Suppressor macrophage (primary cell): Measurements from ENCODE around the gene CFP.
"Not testable (repeated sequence)": the region's sequence is repeated elsewhere in the genome, so short reads cannot be mapped to it uniquely, and the experiment has no call there.

Experiments used
- DNase-seq, 4 experiments: peaks; one replicate each; pipeline ENCODE4 v3.0.0-alpha.2; 2020 to 2022
- total RNA-seq, 17 experiments: gene quantifications; one replicate each; lab custom pipeline; 2026; ENCODE audit warnings: mixed read lengths in 6 of 17, inconsistent platforms in 3 of 17; lab: John Stamatoyannopoulos, UW

CFP gene
- total RNA-seq: 0.62 to 7.5 (median 1.5) reads per million in 17 experiments

DNA sequence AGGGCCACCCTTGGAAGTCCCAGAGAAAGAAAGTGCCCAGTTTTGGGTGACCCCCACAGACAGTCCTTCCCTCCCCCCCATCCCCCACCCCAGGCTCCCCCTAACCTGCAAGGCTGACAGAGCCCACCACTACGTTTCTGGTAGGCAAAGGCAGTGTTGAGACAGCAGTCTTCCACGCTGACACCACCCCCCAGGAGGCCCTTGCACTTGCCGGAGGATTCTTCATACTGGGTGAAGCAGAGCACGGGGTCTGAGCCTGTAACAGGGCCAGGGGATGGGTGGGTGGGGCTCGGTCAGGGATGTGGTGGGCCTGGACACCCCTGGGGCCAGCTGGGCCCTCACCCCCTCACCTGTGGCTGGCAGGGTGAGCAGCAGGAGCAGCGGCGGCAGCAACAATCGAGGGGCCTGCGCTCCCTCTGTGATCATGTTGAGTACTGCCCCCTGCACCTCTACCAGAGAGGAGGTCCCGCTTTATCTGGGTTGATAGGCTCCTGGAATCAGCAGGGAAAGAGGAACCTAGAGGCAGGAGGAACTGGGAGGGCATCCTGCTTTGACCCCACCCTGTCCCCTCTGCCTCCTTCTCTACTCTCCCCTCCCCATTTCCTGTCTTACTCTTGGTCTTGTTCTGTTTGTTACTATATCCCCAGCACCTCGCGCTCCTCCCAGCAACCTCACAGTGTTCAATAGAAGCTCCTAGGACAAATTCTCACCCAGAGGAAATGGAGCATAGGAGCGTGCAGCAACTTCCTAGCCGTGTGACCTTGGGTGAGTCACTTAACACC is at the start of gene CFP:
CFP (minus strand) TSS at position 512 of the 782 bp plus-strand sequence; CDS start at position 426, 86 bp downstream.
- DNase-seq: peak in 3 of 4 experiments; percentile 29 to 47 (median 30)

DNA sequence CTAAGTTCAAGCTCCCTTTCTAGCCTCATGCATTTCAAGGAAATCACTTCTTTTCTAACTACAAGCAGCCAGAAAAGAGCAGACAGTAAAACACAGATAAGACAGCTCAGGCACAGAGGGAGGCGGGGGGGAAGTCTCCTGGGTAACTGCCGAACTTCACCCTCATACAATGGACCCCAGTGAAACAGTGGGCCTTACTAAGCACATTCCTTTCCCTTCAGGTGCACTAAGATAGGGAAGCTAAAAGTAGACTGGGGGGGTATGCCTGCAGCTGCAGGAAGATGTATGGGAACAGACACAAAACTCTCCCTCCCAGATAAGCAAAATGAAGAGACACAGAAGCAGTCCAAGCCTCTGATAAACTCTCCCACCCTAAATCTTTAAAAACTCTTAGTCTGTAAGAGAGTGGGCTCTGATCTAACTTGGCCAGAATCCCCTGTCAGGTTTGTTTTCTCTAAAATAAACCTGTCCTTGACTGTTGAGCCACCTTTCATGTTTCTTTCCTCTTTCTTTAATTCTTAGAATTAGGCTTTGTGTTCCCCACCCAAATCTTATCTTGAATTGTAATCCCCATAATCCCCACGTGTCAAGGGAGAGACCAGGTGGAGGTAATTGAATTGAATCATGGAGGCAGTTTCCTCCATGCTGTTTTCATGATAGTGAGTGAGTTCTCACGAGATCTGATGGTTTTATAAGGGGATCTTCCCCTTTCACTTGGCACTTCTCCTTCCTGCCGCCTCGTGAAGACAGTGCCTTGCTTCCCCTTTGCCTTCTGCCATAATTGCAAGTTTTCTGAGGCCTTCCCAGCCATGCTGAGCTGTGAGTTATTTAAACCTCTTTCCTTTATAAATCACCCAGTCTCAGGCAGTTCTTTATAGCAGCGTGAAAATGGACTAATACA is 46.5 kb upstream of the CFP start:
- peak; percentile 55 to 77 (median 76) for DNase-seq

DNA sequence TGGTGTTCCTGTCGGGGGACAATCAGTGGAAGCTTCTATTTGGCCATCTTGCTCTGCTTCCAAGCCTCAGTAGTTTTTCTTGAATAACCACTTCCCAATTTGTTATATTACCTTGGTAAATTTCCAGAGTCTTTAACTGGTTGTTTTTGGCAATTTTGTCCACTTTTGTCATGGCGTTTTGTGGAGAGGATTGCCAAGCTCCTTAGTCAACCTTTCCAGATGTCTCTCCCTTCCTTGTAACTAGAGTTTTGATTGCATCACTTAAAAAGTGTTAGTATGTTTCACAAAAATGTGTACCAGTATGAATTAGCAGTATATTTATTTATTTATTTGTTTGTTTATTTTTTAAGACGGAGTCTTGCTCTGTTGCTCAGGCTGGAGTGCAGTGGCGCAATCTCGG is 45.0 kb upstream of the CFP start:
- DNase-seq: no peak

DNA sequence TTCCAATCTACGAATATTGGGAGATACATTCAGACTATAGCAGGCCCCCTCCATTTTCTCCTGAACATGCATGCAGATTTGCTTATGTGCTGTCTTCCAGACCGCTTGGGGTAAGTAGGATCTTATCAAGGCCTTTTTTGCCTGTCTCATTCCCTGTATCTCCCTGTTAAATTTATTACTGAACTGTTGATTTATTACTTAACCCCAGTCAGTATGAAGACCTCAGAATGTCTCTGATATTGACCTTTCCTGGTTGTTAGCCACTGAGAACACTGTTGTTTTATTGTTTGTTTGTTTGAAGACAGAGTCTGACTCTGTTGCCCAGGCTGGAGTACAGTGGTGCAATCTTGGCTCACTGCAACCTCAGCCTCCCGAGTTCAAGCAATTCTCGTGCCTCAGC is 36.1 kb upstream of the CFP start:
- not testable (repeated sequence) for DNase-seq

DNA sequence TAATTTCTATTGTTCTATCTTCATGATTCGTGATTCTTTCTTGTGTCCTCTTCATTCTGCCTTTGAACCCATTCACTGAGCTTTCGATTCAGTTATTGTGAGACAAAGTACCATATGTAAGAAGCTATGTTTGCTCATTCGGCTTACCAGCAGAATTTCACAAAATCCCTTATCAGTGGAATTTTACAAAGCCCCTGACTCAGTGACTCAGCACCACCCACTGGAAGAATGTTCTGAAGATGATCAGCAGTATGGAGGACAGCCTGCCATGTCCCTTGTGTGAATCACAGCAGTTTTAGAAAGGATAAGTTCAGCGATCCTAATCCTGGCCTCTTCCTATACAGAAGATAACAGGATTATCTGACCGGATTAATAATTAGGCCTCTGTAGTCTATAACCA is 35.0 kb upstream of the CFP start:
- DNase-seq: peak in 2 of 4 experiments; percentile 20 to 30

DNA sequence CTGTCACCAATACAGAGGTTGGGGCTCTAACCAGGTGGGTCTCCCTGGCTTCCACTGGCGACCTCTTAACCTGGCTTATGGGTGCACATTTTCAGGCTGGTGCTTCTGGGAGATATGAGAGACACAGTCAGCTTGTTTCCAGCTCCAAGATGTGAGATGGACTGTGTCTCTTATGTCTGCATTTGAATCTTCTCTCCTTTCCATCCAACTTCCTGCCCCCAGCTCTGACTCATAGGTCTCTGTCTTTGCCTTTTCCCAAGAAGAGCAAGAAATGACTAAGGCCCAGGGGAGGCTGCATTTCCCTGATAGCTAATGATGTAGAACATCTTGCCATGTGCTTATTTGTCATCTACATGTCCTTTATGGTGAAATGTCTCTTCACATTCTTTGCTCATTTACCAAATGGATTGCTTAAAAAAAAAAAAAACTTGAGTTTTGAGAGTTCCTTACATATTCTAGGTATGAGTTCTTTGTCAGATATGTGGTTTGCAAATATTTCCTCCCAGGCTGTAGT is 32.5 kb upstream of the CFP start:
- DNase-seq: peak; percentile 70 to 91 (median 78)

DNA sequence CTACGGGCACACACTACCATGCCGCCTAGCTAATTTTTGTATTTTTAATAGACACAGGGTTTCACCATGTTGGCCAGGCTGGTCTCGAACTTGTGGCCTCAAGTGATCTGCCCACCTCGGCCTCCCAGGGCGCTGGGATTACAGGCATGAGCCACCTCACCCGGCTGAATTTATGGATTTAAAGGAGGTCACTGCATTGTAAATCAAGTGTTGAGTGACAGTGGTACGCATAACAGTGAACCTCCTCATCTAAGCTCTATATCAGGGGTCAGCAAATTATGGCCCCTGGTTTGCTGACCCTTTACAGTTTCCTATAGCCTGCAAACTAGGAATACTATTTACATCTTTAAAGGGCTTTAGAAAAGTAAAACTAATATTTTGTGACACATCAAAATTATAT is 31.8 kb upstream of the CFP start:
- no peak for DNase-seq

DNA sequence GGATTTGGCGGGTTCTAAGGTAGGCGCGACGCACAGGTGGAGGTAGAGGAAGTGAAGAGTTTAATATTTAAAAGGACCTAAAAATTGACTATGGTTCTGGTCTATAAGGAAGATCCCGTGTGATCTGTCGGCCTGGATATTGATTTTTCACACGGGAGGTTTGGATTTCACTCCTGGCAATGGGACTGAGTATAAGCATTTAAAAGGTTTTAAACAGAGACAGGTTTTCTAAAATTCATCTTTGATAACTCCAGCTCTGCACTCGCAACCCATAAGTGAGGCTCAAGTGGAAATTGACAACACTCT is 29.6 kb upstream of the CFP start:
- DNase-seq: no peak

DNA sequence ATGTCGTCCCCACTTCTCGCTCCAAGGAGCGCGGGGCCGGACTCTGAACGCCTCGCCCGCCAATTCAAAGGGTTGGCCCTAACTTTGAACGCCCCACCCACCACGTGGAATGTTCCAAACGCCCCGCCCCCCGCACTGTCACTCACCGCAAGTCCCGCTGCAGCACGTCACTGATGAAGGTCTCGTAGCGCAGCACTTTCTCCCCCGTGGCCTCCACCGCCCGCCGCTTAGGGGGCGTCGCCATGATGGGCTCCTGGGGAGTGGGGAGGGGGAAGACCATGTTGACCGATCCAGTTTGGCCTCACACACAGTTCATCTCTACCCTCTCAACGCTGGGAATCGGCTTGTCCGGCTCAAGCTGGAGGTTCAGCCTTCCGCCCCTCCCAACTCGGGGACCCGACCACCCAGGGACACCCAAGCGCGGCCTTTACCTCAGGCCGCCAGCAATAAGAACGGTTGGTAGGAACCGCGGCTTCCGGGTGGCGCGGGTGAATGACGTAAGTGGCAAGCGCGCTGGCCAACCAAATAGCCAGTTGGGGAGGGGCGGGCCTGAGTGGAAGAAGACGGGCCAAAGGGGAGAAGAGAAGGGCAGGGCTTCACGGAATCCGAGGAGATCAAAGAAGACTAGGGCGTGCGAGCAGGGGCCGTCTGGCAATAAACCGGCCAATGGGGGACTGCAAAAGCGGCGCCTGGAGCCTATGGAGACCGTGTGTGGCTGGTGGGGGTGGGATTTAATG is 29.1 kb upstream of the CFP start, which contains the start of gene UXT:
UXT (minus strand) TSS at position 497 of the 737 bp plus-strand sequence; CDS start at position 244, 253 bp downstream.
- peak; percentile 94 to 97 (median 95) for DNase-seq

DNA sequence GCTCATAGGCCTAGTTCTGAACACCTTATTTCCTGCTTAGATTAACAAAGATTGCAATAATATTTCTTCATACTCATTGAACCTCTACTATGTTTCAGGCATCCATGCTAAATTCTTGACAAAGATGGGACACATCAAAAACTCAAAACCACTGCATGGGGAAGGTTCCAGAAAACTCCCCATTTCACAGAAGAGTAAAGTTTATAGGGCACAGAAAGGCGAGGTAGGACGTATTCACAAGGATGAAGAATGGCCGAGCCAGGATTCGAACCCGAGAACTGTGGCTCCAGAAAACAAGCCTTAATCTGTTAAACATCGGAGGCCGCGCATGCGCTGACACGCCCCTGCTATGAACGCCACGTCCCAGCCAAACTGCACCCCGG is 28.6 kb upstream of the CFP start:
- no peak for DNase-seq

DNA sequence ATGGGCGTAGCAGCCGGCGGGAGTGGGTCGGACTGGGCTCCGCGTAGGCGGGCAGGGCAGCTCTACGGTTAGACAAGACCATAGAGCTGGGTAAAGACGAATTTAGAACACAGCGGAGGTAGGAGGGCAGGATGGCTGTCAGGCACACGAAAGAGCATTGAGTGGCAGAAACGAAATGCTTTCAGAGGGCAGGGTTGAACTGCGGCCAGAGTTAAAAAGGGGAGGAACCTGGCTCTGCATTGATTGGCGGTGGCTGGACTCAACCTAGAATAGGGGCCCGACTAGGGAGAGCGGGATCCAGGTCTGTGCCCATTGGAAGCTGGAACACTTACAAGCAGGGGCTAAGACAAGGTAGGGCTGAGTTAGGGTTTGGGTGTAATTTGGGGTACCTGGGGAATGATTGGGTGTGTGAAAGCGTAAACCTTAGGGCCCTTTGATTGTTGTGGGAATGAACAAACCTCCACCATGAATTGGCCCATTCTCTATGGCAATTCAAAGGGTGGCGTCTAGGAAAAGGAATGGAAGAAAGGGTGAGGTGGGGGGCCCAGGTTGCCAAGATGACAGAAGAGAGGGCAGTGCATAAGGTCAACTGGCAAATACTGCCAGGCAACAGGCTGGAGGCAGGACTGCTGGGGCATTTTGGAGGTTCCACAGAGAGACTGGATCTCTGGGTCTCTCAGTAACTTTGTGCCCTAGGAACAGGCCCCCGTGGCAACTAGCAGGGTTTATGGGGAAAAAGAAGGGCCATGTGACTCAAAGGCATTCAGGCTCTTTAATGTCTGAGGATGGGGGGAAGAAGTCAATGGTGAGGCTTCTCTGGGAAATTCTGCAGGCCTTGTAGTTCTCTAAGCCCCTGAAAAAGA is 21.5 kb upstream of the CFP start:
- no peak for DNase-seq

DNA sequence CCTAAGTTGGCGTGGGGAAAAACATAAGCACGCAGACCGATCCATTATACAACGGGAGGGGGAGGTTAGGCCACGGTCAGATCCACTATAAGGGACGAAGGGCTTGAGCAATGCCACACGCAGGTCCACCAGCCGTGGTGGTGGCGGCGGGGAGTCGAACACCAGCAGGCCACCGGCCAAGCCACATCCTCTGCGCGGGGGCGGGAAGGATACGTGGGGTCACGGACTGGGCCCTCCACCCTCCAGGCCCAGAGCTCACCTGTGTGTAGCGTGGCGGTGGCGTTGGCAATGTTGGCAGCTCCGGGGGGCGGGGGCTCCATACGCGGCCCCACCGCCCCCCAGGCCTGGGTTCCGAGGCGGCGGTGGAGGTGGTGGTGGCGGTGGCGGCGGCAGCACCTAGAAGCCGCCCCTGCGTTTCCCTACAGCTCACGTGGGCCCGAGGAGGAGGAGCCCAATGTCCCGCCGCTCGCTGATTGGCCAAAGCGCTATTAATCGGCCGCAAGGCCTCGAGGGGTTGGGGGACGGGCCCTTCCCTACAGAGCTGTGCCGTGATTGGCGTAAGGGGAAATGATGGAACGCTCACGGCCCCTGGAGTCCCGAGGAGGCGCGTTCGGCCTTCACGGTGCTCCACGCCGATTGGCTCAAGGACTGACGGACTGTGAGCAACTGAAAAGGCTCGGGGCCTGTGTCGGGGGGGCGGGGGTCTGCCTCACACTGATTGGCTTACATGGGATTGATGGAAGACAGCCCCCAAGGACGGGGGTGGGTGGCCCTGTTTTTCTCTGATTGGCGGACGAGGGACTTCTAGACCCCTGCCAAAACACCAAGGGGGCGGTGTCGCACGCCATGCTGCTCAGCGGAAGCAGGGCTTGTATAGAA is 20.7 kb upstream of the CFP start, which contains the start of gene ELK1:
ELK1 (minus strand) TSS at position 400 of the 879 bp plus-strand sequence. CDS start 9,122 bp downstream, outside the sequence.
- DNase-seq: peak; percentile 94 to 96 (median 95)

DNA sequence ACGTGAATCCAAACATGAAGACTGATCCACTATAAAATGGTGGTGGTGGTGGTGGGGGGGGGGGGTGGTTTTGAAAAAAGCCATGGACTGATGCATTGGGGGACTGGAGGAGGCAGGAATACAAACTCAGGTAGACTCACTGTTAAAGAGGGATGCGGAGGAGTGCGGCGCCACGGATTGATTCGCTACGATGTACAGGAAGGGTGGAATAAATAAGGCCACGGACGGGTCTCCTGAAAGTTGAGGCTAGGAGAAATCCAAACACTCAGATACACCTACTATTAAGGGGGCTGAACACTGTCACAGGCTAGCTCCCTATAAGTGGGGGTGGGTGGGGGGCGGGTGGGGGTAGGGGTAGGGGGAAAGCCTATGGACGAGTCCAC is 20.0 kb upstream of the CFP start:
- DNase-seq: no peak

DNA sequence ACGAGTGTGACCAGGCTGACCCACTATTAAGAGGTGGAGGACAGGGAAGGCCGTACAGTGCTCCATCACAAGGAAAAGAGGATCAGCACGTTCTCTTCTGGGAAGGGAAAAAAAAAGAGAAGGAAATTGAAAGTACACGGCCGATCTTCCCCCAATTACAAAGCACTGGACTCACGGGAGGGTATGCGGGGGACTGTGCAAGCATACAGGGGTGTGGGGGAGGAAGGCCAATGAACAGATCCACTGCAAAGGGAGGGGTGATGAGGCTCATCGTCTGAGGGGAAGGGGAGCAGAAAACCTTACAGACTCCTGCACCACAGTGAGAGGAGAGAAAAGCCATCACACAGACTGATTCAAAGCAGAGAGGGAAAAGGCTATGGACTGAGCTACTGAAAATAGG is 19.5 kb upstream of the CFP start:
- peak in 1 of 4 experiments; percentile 11 for DNase-seq

DNA sequence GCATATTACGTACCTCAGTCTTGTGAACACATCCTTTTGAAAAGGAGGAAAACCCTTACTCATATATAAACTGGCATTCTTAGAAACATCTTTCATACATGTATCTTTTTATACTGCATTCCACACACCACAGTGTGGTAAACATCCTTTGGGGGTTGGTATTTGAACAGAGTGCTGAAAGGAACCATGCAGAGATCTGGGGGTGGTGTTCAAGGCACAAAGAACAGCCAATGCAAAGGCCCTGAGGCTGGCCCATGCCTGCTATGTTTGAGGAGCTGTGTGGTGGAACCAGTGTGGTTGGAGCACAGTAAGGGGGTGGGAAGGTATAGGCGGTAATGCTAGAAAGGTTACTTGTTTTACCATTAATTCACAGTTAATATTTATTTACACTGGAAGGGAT is 18.6 kb upstream of the CFP start:
- no peak for DNase-seq

DNA sequence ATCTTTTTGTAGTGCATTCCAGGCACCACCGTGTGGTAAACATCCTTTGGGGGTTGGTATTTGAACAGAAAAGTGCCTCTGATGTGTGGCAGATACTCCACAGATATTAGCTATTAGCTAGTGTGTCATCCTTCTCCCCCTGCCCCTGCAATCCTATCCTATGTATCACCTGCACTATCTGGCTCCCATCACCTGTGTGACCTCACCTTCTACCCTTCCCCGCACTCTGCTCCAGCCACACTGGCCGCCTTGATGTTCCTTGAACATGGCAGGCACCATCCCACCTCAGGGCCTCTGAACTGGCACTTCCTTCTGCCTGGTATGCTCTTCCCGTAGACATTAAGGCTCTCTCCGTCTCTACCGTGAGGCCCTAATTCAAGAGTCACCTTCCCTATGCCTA is 16.9 kb upstream of the CFP start:
- DNase-seq: no peak

DNA sequence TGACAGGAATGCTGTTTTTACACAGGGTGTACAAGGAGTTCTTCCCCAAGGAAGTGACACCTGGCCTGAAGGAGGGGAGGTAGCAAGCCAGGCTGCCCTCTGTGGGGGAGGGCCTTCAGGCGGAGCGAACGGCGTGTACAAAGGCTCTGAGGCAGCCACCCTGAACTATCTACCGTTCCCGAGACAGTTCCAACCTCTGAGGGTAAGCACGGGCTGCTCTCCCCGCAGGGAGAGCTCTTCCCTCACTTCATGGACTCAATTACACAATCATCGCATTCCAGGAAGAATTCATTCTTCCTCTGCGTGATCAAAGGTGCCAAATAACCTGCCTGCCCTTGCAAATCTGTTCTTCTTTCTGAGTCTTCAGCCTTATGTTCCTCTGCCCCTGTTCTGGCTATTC is 15.8 kb upstream of the CFP start:
- DNase-seq: no peak

DNA sequence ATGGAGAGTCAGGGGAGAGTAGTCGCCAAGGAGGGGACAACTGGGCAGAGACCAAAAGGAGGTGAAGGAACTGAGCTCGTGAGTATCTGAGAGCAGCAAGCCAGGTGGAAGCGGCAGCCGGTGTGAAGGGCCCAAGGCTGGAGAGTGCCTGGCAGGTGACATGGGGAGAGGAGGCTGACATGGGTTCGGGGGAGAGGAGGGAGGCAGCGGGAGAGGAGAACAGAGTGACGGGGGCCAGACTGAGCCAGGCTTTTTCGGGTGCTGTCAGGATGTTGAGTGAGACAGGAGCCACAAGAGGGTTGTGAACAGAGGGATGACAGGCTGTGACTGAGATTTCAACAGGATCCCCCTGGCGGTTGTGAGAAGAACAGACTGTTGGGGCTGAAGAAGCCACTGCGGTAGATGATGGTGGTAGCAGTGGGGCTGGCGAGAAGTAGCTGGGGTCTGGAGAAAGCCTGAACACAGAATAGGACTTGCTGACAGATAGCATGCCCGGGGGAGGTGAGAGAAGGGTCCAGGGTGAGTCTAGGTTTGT is 14.9 kb upstream of the CFP start:
- peak in 3 of 4 experiments; percentile 21 to 37 (median 23) for DNase-seq

DNA sequence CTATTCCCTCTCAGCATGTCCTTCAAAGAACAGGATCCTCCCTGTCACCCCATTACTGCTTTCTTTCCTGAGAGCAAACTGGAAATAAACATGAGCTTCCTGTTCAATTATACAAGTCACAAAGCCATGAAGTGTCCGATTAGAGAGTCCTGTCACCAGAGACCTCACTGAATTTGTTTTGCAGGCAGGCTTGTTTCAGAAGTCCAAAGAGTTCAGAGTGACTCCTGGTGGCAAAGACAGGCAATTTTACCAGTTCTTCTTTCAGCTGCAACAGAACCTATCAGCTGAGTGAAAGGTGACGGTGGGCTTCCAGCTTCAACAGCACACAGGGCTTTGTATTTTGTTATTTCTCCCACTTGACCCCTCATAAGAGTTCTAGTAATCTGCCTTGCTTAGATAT is 14.2 kb upstream of the CFP start:
- DNase-seq: peak in 3 of 4 experiments; percentile 41 to 52 (median 43)

DNA sequence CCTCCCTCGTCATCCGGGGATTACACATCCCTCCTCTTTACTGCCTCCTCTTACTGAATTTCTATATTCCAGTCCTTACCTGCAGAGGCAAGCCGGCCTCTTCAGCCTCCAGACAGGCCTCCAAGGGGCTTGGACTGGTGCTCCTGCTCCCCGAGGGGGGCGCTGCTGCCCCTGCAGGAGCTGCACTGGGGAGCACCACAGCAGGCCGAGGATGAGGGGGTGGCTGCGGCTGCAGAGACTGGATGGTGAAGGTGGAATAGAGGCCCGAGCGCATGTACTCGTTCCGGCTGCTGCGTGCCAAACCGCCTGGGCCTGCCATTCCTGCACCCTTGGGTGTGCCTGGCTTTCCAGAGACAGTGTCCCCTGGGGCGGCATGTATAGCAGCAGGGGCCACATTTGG is 9.1 kb upstream of the CFP start:
- no peak for DNase-seq
